Measurements from ENCODE around the gene DCC.

Gene DCC

DNA sequence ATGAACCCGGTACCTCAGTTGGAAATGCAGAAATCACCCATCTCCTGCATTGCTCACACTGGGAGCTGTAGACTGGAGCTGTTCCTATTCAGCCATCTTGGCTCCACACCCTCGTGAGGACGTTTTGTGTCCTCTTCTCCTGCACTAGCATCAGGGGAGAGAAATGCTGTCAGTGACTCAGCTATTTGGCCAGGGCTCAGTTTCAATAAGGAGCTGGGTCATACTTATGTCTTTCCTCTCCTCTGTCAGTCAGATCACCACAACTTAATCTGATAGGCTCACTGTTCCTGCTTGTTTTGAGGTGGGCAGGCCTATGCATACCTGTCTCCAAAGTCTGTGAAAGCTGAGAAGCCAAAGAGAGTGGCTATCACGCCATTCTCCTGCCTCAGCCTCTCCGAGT is 921.2 kb downstream of the DCC start:
- DNase-seq: no peak

DNA sequence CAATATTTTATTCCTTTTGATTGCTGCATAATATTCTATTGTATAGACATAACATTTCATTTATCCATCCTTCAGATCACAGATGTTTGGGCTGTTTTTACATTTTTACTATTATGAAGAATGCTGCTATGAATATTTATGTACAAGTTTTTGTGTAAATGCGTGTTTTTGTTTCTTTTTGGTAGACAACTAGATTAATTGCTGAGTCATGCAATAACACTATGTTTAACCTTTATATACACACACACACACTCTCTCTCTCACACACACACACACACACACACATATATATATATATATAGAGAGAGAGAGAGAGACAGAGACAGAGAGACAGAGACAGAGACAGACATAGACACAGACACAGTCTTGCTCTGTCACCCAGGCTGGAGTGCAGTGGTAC is 926.9 kb downstream of the DCC start:
- no peak for DNase-seq

DNA sequence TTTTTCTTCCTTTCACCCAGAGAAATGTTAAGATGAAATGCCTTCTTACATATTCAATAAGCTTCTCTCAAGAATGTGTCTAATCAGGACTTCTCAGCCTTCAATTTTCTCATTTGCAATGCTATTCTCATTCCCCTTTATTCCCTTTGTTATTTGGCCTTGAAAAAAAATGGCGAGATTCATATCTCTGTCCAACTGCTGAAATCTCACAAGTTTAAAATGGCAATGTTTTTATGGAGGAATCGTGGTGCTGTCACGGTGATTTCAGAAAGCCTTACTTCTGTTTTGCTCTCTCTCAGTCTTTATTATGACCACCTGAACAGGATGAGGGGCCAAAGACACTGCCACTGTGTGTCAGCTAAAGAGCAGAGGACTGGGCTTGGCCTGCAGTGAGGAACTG is 928.5 kb downstream of the DCC start:
- DNase-seq: no peak

DNA sequence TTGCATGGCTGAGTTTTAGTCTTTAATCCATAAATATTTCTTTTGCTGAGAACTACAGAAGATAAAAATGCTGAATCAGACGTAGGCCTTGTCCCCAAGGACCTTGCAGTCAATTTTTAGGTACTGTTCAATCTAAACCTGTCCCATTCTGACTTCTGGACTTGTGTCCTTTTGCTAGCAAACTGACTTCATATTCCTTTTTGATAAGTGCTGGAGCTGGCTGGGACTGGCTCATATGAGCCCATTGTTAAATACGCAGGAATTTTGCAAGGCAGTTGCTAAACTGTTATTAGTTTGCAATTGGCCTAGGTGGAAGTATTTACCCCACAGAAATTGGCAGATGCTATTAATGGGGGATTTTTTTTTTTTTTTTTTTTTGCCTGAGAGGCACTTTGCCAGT is 941.4 kb downstream of the DCC start:
- DNase-seq: no peak

DNA sequence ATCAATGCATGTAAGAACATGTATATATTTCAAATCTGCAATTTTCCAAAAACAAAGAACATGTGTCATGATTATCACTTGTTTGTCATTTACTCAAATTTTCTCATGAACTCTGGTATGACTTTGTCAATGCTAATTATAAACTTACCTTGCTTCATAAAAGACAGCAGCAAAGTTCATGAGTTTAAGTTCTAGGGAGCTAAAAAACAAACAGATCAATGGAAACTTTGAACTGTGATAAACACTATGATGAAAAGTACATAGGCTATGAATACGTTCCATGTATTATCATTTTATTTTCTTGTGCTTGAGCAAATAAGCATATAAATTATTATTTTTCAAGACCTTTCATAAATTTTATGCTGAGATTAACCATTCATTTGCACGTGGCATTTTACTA is 943.7 kb downstream of the DCC start:
- DNase-seq: no peak

DNA sequence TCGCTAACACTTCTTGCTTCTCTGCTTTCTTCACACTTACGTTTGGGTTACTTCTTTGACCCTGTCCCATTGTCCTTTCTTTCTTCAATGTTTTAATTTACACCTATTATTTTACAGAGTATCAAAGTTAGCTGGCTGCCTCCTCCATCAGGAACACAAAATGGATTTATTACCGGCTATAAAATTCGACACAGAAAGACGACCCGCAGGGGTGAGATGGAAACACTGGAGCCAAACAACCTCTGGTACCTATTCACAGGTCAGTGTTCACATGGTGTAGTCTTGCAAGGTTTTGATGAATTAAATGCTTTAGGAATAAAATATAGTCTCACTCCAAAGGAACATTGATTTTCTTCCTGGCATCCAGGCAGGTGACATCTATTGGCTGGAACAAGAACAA is 965.5 kb downstream of the DCC start:
- no peak for DNase-seq

DNA sequence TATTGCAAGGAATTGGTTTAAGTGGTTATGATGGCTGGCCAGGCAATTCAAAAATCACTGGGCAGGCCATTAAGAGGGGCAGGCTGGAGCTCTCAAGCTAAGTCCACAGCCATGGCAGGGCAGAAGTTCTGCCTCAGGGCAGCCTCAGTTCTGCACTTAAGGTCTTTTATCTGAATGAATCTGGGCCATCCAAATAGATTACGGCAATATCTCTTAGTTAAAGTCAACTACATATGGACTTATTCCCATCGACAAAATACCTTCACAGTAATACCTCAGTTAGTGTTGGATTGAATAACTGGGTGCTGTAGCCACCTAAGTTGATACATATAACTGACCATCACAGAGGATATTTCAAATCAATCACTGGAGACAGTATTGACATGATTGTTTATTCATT is 979.6 kb downstream of the DCC start:
- no peak for DNase-seq

DNA sequence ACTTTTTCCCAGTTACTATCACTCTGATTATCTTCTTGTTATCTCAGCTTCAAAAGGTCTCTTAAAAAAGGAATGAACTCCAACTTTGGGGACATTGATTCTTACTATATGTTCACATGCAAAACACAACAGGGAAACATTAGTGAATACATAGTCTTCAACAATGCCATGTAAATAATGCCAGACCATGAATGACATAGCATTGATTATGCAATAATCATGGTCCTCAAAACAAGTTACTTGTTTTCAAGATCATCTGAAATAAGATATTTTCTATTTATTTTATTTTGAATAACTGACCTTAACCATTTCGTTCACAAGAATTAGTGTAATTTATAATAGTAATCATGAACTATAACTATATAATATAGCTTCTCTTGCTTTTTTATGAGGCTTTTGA is 982.2 kb downstream of the DCC start:
- DNase-seq: no peak

DNA sequence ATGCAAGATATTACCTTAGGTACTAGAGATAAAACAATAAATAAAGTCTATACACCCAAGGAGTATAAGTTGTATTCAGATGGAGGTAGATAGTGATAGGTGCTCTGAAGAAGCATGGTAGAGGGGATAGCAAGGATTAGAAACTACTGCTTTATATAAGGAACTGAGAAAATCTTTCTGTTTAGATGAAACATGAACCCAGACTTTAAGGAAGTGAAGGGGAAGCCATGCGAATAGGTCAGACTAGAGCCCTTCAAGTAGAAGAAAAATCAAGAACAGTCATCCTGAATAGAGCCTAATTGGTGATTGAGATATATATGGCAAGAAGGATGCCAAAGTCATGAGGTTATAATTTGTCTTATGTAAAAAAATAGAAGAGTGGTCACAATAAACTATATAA is 984.4 kb downstream of the DCC start:
- DNase-seq: no peak

DNA sequence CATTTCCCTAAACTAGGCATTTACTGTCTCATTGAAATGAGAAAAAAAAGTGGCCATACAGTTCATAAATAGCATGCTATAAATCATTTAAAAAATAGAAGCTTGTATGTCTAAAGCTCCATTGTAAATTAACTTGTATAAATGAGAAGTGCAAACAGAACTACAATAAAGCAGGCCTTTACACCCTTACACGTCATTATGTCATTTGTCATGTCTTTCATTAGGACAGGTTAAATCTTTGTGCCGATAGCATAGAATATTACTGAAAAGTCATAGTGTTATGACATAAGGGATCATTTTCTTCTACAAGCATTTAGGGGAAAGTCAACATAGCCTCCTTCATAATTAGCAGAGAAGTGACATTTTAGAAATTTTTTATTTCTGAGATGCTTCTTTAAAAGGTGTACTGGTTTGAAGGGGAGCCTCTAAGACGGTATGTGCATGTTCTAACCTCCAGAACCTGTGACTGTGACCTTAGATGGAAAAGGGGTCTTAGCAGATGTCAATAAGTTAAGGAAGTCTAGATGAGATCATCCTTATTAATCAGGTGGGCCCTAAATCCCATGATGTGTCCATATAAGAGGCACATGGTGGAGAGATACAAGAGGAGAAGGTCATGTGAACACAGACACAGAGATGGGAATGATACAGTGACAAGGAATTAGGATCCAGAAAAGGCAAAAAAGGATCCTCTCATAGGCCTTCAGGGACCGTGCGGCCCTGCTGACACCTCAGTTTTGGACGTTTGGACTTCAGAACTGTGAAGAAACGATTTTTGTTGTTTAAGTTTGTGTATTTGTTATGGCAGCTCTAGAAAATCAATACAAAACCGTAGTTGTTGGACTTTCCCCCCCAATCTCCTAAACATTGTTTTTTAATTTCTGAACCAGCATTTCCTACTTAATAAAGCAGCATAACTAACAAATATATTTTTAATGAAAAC is 1020.8 kb downstream of the DCC start:
- no peak for DNase-seq

DNA sequence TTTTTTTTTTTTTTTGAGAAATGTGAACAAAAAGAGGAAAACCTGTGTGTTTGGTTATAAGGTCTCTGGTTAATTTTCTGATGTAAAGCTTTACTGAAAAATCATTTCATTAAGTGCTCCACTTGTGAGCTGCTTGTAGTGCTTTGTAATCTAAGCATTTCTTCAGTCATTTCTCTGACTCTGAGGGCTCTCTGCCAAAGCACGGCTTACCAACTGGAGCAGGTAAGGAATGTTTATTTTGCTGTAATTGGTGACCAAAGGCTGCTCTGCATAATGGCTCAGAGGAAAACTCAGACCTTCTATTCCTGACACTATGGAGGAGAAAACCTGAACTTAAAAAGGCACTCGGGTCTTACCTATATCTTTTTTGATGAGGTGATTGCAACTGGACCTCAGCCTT is 1035.6 kb downstream of the DCC start:
- no peak for DNase-seq

DNA sequence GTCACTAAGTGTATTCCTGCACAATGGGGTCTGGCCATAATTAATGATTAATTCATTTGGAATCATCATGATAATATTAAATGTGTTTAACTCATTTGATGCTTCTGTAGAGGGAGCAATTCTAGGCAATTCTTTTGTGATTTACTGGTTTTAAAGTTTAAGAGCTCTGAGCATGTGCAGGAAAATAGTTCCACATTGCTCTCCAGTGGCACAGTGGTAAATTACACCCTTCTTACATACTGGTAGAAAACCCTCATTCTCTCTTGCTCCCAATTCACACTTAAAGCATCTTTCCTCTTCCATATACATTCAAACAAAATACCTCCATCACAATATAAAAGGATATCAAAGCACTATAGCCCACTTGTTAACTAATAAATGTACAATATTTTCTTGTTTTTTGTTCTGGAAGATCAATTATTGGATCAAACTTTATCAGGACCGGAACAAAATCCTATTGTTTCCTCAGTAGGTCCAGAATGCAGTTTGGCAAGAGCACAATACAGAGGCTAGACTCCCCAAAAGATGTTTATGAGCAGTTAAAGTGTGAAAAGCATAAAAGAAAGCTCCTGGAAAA is 1040.2 kb downstream of the DCC start:
- peak; percentile 33 to 40 for DNase-seq

DNA sequence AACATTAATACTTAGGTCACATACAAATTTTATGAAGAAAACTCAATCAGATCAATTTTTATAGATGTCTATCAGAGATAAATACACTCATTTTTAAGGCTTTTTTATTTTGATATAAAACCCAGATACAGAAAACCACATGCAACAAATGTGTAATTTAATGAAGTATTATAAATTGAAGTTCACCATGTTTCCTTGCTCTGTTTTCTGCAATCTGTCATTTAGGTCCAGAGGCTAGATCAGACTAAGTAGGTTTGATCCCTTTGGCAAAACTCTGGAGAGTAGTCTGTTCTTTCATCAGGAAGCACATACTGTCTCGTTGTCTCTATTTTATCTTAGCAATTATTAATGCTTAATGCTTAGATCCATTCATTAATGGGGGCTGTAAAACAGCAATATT is 1042.9 kb downstream of the DCC start:
- DNase-seq: no peak

DNA sequence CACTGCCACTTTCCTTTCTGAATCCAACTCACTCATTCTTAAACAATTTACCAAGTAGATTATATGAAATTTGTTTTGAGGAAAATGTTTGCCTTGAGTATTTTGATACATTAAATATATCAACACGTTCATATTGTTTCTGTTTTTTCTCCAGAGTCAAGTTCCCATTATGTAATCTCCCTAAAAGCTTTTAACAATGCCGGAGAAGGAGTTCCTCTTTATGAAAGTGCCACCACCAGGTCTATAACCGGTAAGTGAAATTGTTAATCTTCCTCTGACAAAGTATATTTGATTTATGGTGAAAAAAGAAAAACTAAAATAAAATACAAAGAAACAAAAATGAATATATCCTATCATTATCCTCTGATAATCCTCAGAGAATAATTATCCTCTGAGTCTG is 1045.9 kb downstream of the DCC start:
- no peak for DNase-seq

DNA sequence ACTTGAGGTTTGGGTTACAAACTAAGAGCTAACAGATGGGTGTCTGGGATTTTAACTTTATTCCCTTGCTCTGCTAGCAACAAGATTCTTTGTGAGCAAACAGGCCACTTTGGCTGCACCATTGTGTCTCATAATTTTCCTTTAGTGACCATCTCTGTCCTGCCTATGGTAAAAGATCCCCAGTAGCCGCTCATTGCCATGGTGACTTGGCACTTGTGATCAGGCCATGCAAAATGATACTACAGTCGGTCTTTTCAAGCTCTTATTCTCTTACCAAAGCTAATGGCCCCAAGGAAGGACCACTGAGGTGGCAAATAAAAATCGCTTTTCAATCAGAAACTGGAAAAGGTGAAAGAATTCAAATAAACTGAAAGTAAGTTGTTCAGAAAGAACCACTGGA is 1047.6 kb downstream of the DCC start:
- DNase-seq: no peak

DNA sequence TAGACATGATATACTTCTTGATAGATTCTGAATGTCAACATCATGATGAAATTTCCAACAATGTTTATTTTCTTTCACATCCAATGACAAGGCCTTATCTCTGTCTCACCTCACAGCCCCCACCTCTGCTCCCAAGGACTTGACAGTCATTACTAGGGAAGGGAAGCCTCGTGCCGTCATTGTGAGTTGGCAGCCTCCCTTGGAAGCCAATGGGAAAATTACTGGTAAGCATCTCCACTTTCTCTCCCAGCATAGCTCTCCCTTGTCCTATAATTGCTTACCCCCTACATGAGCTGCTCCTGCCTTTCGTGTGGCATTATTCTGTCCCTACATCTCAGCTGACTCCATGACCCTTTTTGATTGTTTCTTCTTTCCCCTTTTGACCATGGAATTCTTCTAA is 1062.7 kb downstream of the DCC start:
- no peak for DNase-seq

DNA sequence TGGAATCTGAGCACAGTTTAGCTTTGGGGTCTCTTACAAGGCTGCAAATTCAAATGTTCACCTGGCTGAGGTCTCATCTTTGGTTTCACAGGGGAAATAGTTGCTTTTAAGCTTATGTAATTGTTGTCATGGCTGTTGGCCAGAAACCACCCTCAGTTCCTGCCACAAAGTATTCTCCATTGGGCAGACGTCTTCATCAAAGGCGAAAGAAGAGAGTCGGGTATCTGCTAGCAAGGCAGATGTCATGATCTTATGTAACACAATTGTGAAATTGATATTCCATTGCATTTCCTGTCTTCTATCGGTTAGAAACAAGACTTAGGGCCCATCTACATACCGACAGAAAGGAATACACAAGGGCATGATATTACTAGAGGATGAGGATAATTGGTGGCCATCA is 1068.3 kb downstream of the DCC start:
- DNase-seq: no peak

DNA sequence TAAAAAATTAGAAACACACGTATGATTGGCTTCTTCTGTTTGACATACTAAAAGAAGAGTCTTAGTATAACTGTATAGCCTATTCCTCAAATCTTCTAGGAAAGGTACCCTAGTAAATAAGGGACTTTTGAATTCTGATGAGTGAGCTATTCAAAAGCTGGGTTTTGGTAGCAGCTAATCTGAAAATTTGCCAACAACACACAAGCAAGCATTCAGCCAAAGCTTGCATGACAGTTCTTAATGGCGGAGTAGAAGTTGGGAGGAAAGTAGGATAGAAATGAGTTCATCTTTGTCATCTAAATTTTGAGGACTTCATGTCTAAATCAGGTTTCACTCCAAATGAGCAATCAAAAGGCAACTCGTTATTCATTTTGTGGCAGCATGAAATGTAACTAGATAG is 1071.5 kb downstream of the DCC start:
- no peak for DNase-seq

DNA sequence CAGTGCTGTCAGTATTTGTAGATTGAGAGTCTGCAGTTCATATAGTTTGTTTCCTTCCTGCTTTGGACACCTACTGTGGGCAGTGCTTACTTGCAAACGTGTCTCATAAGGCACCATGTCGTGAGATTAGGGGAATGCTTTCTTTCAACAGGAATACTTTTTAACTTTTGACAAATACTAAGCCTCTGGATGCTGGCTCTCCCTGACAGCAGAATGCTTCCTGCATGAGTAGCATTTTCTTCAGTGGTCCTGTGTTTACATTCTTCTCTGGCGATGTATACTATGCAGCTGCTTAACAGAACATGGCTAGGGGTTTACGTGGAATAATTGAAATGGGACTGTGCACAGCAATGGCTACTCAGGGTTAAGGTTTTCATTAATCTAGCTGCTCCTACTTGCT is 1077.0 kb downstream of the DCC start:
- no peak for DNase-seq

DNA sequence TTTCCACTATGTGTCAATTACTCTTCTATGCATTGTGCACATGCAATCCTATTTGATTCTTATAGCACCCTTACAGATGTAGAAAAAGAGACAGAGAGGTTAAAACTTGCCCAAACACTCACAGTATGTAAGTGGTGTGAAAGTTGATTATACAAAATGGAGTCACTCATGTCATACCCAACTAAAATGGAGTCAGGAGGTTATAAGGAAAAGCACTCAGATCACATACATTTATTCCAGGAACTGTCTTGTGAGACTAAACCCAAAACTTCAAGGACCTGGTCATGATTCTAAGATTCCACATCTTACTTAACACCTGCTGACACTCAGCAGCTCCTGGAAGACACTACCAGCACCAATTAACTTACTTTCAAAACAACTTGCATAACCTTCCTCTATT is 1081.9 kb downstream of the DCC start:
- no peak for DNase-seq

DNA sequence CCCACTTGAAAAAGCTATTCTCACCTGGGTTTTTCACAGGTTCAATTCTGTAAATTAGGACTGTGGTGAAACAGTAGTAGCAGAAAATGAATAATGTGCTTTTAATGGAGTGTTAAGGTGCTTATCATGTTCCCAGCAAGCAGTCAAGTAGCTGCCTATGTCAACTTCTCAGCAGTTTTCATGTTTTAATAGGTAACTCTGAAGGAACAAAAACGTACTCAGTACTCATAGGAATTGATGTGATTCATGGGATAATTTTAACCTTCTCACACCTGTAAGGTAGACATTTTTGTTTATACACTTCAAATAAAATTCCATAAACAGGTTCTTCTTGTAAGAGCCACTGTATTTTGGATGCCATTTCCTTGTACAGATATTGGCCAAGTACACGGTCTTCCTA is 1082.9 kb downstream of the DCC start:
- DNase-seq: no peak

DNA sequence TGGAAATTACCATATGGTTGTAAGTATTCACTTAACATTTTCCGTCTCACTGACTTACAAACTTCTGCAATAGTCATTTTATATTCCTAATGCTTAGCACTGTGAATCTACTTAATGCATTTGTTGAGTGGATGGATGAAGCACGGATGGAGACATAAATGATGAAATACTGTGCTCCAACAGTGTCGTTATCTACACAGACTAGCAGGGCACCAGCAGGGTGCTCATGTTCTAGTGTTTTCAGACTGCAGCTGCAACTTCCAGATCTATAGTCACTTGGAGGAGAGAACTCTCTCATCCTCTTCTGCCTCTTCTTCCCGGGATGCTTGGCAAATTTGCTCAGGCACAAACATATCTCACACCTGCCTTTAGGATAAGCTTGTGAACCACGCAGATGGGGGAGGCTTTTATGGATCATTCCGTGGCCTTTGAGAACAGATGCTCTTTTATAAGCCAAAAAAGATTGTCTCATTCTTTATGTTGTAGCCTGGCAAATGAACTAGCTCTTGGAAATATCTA is 1086.7 kb downstream of the DCC start:
- DNase-seq: no peak

DNA sequence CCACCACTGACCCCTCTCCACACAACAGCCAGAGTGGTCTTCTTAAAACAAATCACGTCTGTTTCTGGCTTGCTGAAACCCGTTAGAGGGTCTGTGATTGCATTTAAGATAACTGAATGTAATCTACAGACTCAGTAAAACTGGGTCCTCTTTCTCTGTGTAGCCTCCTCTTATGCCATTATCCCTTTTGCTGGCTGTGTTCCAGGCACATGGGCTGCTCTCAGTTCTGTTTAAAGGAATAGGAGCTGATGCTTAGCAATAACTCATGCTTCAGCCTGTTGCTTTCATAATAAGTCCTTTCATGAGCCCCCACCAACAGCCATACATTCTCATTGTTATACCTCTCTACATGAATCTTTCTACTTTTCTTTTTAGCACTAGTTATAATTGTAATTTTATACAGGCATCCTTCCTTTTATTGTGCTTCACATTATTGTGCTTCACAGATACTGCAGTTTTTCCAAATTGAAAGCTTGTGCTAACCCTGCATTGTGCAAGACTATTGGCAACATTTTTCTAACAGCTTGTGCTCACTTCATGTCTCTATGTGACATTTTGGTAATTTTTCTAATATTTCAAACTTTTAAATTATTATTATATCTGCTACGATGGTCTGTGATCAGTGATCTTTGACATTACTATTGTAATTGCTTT is 1101.9 kb downstream of the DCC start:
- no peak for DNase-seq

DNA sequence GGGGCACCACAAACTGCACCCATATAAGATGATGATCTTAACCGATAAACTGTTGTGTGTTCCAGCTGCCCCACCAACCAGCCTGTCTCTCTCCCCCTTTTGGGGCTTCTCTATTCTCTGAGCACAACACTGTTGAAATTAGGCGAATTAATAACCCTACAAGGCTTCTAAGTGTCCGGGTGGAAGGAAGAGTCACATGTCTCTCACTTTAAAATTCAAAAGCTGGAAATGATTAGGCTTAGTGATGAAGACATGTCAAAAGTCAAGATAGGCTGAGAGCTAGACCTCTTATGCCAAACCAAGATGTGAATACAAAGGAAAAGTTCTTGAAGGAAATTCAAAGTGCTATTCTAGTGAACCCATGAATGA is 1102.4 kb downstream of the DCC start:
- no peak for DNase-seq

Data from AML-193 (cell line).